Ishikawa (cell line): ENCODE data around the gene FOXJ2.
A peak's percentile ranks its signal among the peaks of the same experiment; 100 is the strongest.

Experiments
- CEBPB ChIP-seq: IDR thresholded peaks from 2 replicates; pipeline ENCODE4 v1.6.1; 2012
- EP300 ChIP-seq: IDR thresholded peaks from 2 replicates; pipeline ENCODE4 v1.6.1; 2012; ENCODE audit warnings: borderline replicate concordance
- MAX ChIP-seq: IDR thresholded peaks from 2 replicates; pipeline ENCODE4 v1.6.1; 2012
- RAD21 ChIP-seq: IDR thresholded peaks from 2 replicates; pipeline ENCODE4 v1.6.1; 2012; ENCODE audit warnings: low read depth
- TAF1 ChIP-seq: IDR thresholded peaks from 2 replicates; pipeline ENCODE4 v1.6.1; 2012; ENCODE audit warnings: low read depth, mild to moderate bottlenecking
- TCF12 ChIP-seq: IDR thresholded peaks from 2 replicates; pipeline ENCODE4 v1.6.1; 2012; ENCODE audit warnings: low read depth
- USF1 ChIP-seq: IDR thresholded peaks from 2 replicates; pipeline ENCODE4 v1.6.1; 2012
- YY1 ChIP-seq: IDR thresholded peaks from 2 replicates; pipeline ENCODE4 v1.6.1; 2012; ENCODE audit warnings: low read depth

- TF ChIP-seq CEBPB = no peak
- TF ChIP-seq EP300 = no peak
- TF ChIP-seq TCF12 = no peak
- TF ChIP-seq RAD21 = no peak
- TF ChIP-seq USF1 = no peak; the same call in 1 of the 2 replicates
- peak; percentile 63; the same call in 1 of the 2 replicates for TF ChIP-seq YY1
- no peak; the same call in 1 of the 2 replicates for TF ChIP-seq TAF1
- TF ChIP-seq MAX = peak; percentile 50; the same call in 1 of the 2 replicates
These were observed 6.1 kb upstream of the FOXJ2 start for GRCh38 chr12:8026291-8026900.
